ENCODE measurements around the gene HS3ST5. TPM values are rescaled to one million over a fixed set of nuclear protein-coding genes. Genes with fewer than 3 reads are reported as not detected.

Gene HS3ST5
- total RNA-seq, 1 donor from 2014 or later = 1.5 TPM

- peaks cover 2% of the 10 kb centered on the region for H3K36me3 Mint-ChIP-seq (ENCODE audit: low read depth, unreplicated experiment)
- TF ChIP-seq CTCF (IDR thresholded peaks at IDR 0.05; ENCODE audit: insufficient read depth, low read depth, low read length) = no peak
- FAIRE-seq (no peak), DNase-seq (ENCODE audit: low read depth) (no peak)
- Histone ChIP-seq H3K36me3 (ENCODE audit: insufficient read depth, low read length) (no peaks in the 10 kb centered on the region), H3K27ac (ENCODE audit: low read depth, low read length) (no peak overlapping the region), H3K9me3 (ENCODE audit: insufficient read depth, low read depth, low read length) (no peaks in the 10 kb centered on the region), H3K9ac (ENCODE audit: low read length) (no peak overlapping the region), H4K20me1 (ENCODE audit: insufficient read depth, low read length) (no peaks in the 10 kb centered on the region), H3K4me3 (ENCODE audit: insufficient read depth, low read depth, low read length) (no peak overlapping the region), H3K27me3 (ENCODE audit: insufficient read depth, low read length) (no peaks in the 10 kb centered on the region), H3K4me2 (ENCODE audit: low read length) (no peak overlapping the region), H3K4me1 (ENCODE audit: insufficient read depth, low read length) (no peaks in the 10 kb centered on the region), H2AFZ (ENCODE audit: low read depth, low read length) (no peak overlapping the region), H3K79me2 (ENCODE audit: insufficient read depth, low read length) (no peaks in the 10 kb centered on the region)
- no peaks in the 10 kb centered on the region for H3K9me3 Mint-ChIP-seq (ENCODE audit: unreplicated experiment)
- no peaks in the 10 kb centered on the region for H3K27me3 Mint-ChIP-seq (ENCODE audit: low read depth, unreplicated experiment)
- no peaks in the 10 kb centered on the region for H3K4me1 Mint-ChIP-seq (ENCODE audit: low read depth, unreplicated experiment)
- H3K27ac Mint-ChIP-seq (ENCODE audit: unreplicated experiment) = no peak overlapping the region
- H3K4me3 Mint-ChIP-seq (ENCODE audit: unreplicated experiment) = no peak overlapping the region
Observed at GRCh38 chr6:114310053-114310452, 32.8 kb downstream of the HS3ST5 start.

GRCh38 chr6:114304304-114304887, 38.4 kb downstream of the HS3ST5 start:
- Mint-ChIP-seq H3K9me3 (ENCODE audit: unreplicated experiment) (no peaks in the 10 kb centered on the region), H3K36me3 (ENCODE audit: low read depth, unreplicated experiment) (peaks cover 2% of the 10 kb centered on the region), H3K27ac (ENCODE audit: unreplicated experiment) (no peak overlapping the region), H3K27me3 (ENCODE audit: low read depth, unreplicated experiment) (no peaks in the 10 kb centered on the region), H3K4me1 (ENCODE audit: low read depth, unreplicated experiment) (peaks cover 2% of the 10 kb centered on the region), H3K4me3 (ENCODE audit: unreplicated experiment) (no peak overlapping the region)
- no peak overlapping the region for H3K9ac ChIP-seq (ENCODE audit: low read length)
- DNase-seq (ENCODE audit: low read depth) (peak; percentile 1), FAIRE-seq (no peak)
- no peak overlapping the region for H3K4me3 ChIP-seq (ENCODE audit: insufficient read depth, low read depth, low read length)
- no peaks in the 10 kb centered on the region for H4K20me1 ChIP-seq (ENCODE audit: insufficient read depth, low read length)
- H3K9me3 ChIP-seq (ENCODE audit: insufficient read depth, low read depth, low read length) = no peaks in the 10 kb centered on the region
- H3K36me3 ChIP-seq (ENCODE audit: insufficient read depth, low read length) = no peaks in the 10 kb centered on the region
- no peak overlapping the region for H3K27ac ChIP-seq (ENCODE audit: low read depth, low read length)
- H3K27me3 ChIP-seq (ENCODE audit: insufficient read depth, low read length) = no peaks in the 10 kb centered on the region
- H2AFZ ChIP-seq (ENCODE audit: low read depth, low read length) = no peak overlapping the region
- no peak for TF ChIP-seq EZH2 (IDR thresholded peaks at IDR 0.05; ENCODE audit: insufficient read depth, low read length)
- peak; percentile 49 for TF ChIP-seq CTCF (IDR thresholded peaks at IDR 0.05; ENCODE audit: insufficient read depth, low read depth, low read length)
- no peaks in the 10 kb centered on the region for H3K79me2 ChIP-seq (ENCODE audit: insufficient read depth, low read length)
- H3K4me1 ChIP-seq (ENCODE audit: insufficient read depth, low read length) = no peaks in the 10 kb centered on the region
- no peak overlapping the region for H3K4me2 ChIP-seq (ENCODE audit: low read length)

- Mint-ChIP-seq H3K36me3 (ENCODE audit: low read depth, unreplicated experiment) (peaks cover 2% of the 10 kb centered on the region), H3K27ac (ENCODE audit: unreplicated experiment) (no peak overlapping the region)
Observed at GRCh38 chr6:114301596-114302219, 41.1 kb downstream of the HS3ST5 start.

More at GRCh38 chr6:114301596-114302219, 41.1 kb downstream of the HS3ST5 start:
- no peaks in the 10 kb centered on the region for H3K79me2 ChIP-seq (ENCODE audit: insufficient read depth, low read length)
- Mint-ChIP-seq H3K4me3 (ENCODE audit: unreplicated experiment) (no peak overlapping the region), H3K27me3 (ENCODE audit: low read depth, unreplicated experiment) (no peaks in the 10 kb centered on the region), H3K9me3 (ENCODE audit: unreplicated experiment) (peaks cover 2% of the 10 kb centered on the region), H3K4me1 (ENCODE audit: low read depth, unreplicated experiment) (peaks cover 2% of the 10 kb centered on the region)
- H3K9ac ChIP-seq (ENCODE audit: low read length) = no peak overlapping the region
- no peak overlapping the region for H3K4me2 ChIP-seq (ENCODE audit: low read length)
- no peaks in the 10 kb centered on the region for H4K20me1 ChIP-seq (ENCODE audit: insufficient read depth, low read length)
- H3K27ac ChIP-seq (ENCODE audit: low read depth, low read length) = no peak overlapping the region
- no peaks in the 10 kb centered on the region for H3K27me3 ChIP-seq (ENCODE audit: insufficient read depth, low read length)
- H2AFZ ChIP-seq (ENCODE audit: low read depth, low read length) = no peak overlapping the region
- TF ChIP-seq EZH2 (IDR thresholded peaks at IDR 0.05; ENCODE audit: insufficient read depth, low read length) = no peak
- no peak for TF ChIP-seq CTCF (IDR thresholded peaks at IDR 0.05; ENCODE audit: insufficient read depth, low read depth, low read length)
- DNase-seq (ENCODE audit: low read depth) = no peak
- no peaks in the 10 kb centered on the region for H3K36me3 ChIP-seq (ENCODE audit: insufficient read depth, low read length)
- no peaks in the 10 kb centered on the region for H3K9me3 ChIP-seq (ENCODE audit: insufficient read depth, low read depth, low read length)
- no peak overlapping the region for H3K4me3 ChIP-seq (ENCODE audit: insufficient read depth, low read depth, low read length)
- H3K4me1 ChIP-seq (ENCODE audit: insufficient read depth, low read length) = no peaks in the 10 kb centered on the region
- no peak for FAIRE-seq

All from astrocyte (in vitro differentiated cells and primary cell).